ENCODE measurements around the gene SAMSN1.

SAMSN1 gene

GRCh38 chr21:14545906-14546480 lies at the start of gene SAMSN1:
Gene SAMSN1 (minus strand): TSS chr21:14546315. CDS start chr21:14546261, 54 bp downstream.
- DNase-seq, result no peak
- intact Hi-C loops (cut with DNase I), result no loop called here

GRCh38 chr21:14595449-14595848 lies 49.3 kb upstream of the SAMSN1 start:
- no peak for DNase-seq
- intact Hi-C loops (cut with DNase I), result no loop called here

GRCh38 chr21:14594967-14595366 lies 48.9 kb upstream of the SAMSN1 start:
- intact Hi-C loops (cut with DNase I), result no loop called here
- no peak for DNase-seq

GRCh38 chr21:14593230-14593629 lies 47.1 kb upstream of the SAMSN1 start:
- no peak for DNase-seq
- intact Hi-C loops (cut with DNase I), result no loop called here

GRCh38 chr21:14592296-14593000 lies 46.3 kb upstream of the SAMSN1 start:
- intact Hi-C loops (cut with DNase I), result no loop called here
- no peak for DNase-seq

GRCh38 chr21:14591882-14592281 lies 45.8 kb upstream of the SAMSN1 start:
- intact Hi-C loops (cut with DNase I), result no loop called here
- no peak for DNase-seq

- intact Hi-C loops (cut with DNase I), result no loop called here
Measured at GRCh38 chr21:14591377-14591776, 45.3 kb upstream of the SAMSN1 start.

GRCh38 chr21:14589855-14590563 lies 43.9 kb upstream of the SAMSN1 start:
- DNase-seq, result no peak
- intact Hi-C loops (cut with DNase I), result no loop called here

More at GRCh38 chr21:14591377-14591776, 45.3 kb upstream of the SAMSN1 start:
- no peak for DNase-seq

GRCh38 chr21:14587266-14587665 lies 41.2 kb upstream of the SAMSN1 start:
- no peak for DNase-seq
- intact Hi-C loops (cut with DNase I), result no loop called here

GRCh38 chr21:14585122-14585521 lies 39.0 kb upstream of the SAMSN1 start:
- no peak for DNase-seq
- intact Hi-C loops (cut with DNase I), result no loop called here

GRCh38 chr21:14584357-14585095 lies 38.4 kb upstream of the SAMSN1 start:
- DNase-seq, result no peak
- intact Hi-C loops (cut with DNase I), result no loop called here

- intact Hi-C loops (cut with DNase I), result no loop called here
- DNase-seq, result no peak
Measured at GRCh38 chr21:14583629-14584255, 37.6 kb upstream of the SAMSN1 start.

GRCh38 chr21:14582934-14583628 lies 37.0 kb upstream of the SAMSN1 start:
- intact Hi-C loops (cut with DNase I), result no loop called here
- DNase-seq, result no peak

GRCh38 chr21:14581902-14582457 lies 35.9 kb upstream of the SAMSN1 start:
- no peak for DNase-seq
- intact Hi-C loops (cut with DNase I), result no loop called here

GRCh38 chr21:14573244-14573643 lies 27.1 kb upstream of the SAMSN1 start:
- intact Hi-C loops (cut with DNase I), result no loop called here
- no peak for DNase-seq

- intact Hi-C loops (cut with DNase I), result no loop called here
- DNase-seq, result no peak
Measured at GRCh38 chr21:14572204-14572780, 26.2 kb upstream of the SAMSN1 start.

- no peak for DNase-seq
- intact Hi-C loops (cut with DNase I), result no loop called here
Measured at GRCh38 chr21:14569868-14570267, 23.8 kb upstream of the SAMSN1 start.

- DNase-seq, result peak in 1 of 10 donors; percentile 34
- intact Hi-C loops (cut with DNase I), result no loop called here
Measured at GRCh38 chr21:14569026-14569621, 23.0 kb upstream of the SAMSN1 start.
